K562 (cell line): ENCODE data around the gene PEX11B. TPM values are rescaled to one million over a fixed set of nuclear protein-coding genes. Genes with fewer than 3 reads are reported as not detected.
"Not testable (repeated sequence)": the region's sequence is repeated elsewhere in the genome, so short reads cannot be mapped to it uniquely, and the experiment has no call there.

Experiments
- ATF3 ChIP-seq, 2 experiments: fragments of 450-650 bp in 1 of 2; sonication (generic) in 1 of 2; formaldehyde crosslinking in 1 of 2; IDR thresholded peaks in 1 of 2; conservative IDR thresholded peaks in 1 of 2; 2 replicates each; pipeline versions ENCODE4 v1.6.1 to v1.8.1; 2016 to 2023; ENCODE audit warnings: mild to moderate bottlenecking in 2 of 2, moderate library complexity in 2 of 2, inconsistent platforms in 1 of 2, missing genetic modification reagents in 1 of 2
- CBFA2T2 ChIP-seq: fragments of 450-650 bp; conservative IDR thresholded peaks from 2 replicates; pipeline ENCODE4 v1.6.1; 2017; ENCODE audit warnings: mild to moderate bottlenecking
- DPF2 ChIP-seq: fragments of 450-650 bp; IDR thresholded peaks from 2 replicates; pipeline ENCODE4 v1.6.1; 2016
- ETV1 ChIP-seq: fragments of 450-650 bp; conservative IDR thresholded peaks from 2 replicates; pipeline ENCODE4 v1.6.1; 2016; ENCODE audit warnings: missing genetic modification characterization, control low read depth, low read depth, missing compliant biosample characterization
- FOXM1 ChIP-seq, 2 experiments: fragments of 450-650 bp in 1 of 2; sonication (generic) in 1 of 2; formaldehyde crosslinking in 1 of 2; IDR thresholded peaks; 2 replicates each; pipeline versions ENCODE4 v1.6.1 to v1.9.0; 2017 to 2022; ENCODE audit warnings: low read depth in 2 of 2, mild to moderate bottlenecking in 2 of 2, missing genetic modification reagents in 1 of 2, moderate library complexity in 1 of 2
- LEF1 ChIP-seq: fragments of 450-650 bp; IDR thresholded peaks from 2 replicates; pipeline ENCODE4 v1.6.1; 2016; ENCODE audit warnings: mild to moderate bottlenecking
- MAX ChIP-seq: sonication (generic); formaldehyde crosslinking; IDR thresholded peaks from 2 replicates; pipeline ENCODE4 v1.9.0; 2022; ENCODE audit warnings: mild to moderate bottlenecking, missing genetic modification reagents
- MECOM ChIP-seq: fragments of 250-450 bp; sonication (Bioruptor Pico); IDR thresholded peaks from 2 replicates; pipeline ENCODE4 v1.8.0; 2022; ENCODE audit warnings: inconsistent platforms
- NCOA1 ChIP-seq: fragments of 450-650 bp; IDR thresholded peaks from 2 replicates; pipeline ENCODE4 v1.6.1; 2016; ENCODE audit warnings: low read depth
- RCOR1 ChIP-seq, 2 experiments: IDR thresholded peaks; 2 replicates each; pipeline ENCODE4 v1.6.1; 2012; ENCODE audit warnings: low read depth in 2 of 2, low read length in 2 of 2, borderline replicate concordance in 1 of 2, improper control_type of control experiment in 1 of 2
- TCF3 ChIP-seq: sonication (generic); formaldehyde crosslinking; IDR thresholded peaks from 2 replicates; pipeline ENCODE4 v1.4.0; 2020; ENCODE audit warnings: mild to moderate bottlenecking, missing genetic modification reagents
- polyA plus RNA-seq, 8 experiments: library from polyadenylated mRNA; depleted of rRNA in 4 of 8; stranded (reverse) in 5 of 8; unstranded in 3 of 8; fragments of >200 nt; fragmentation: Nextera tagmentation in 2 of 8; fragmentation: Illumina TruSeq in 1 of 8; extraction: Ambion mirVana in 2 of 8; extraction: Trizol in 1 of 8; gene quantifications; 2 replicates each; pipeline versions ENCODE4 v1.2.1 to v1.2.3, GENCODE V29; 2011 to 2014; ENCODE audit warnings: inconsistent platforms in 1 of 8, missing spikeins in 1 of 8
- total RNA-seq, 7 experiments: library from RNA; depleted of rRNA in 6 of 7; stranded (reverse); fragments of >200 nt in 6 of 7; fragmentation: Illumina TruSeq in 2 of 7; extraction: Trizol in 2 of 7; gene quantifications; 2 replicates each; pipeline versions ENCODE4 v1.2.1 to v1.2.3, GENCODE V29; 2011 to 2021; ENCODE audit warnings: low replicate concordance in 1 of 7
- TF ChIP-seq, protein P1 (sequence below), 2 experiments: fragments of 450-650 bp; IDR thresholded peaks; 2 replicates each; pipeline ENCODE4 v1.6.1; 2016
- TF ChIP-seq, protein P2 (sequence below): fragments of 450-650 bp; formaldehyde crosslinking; IDR thresholded peaks from 2 replicates; pipeline ENCODE4 v1.4.0; 2022; ENCODE audit warnings: missing genetic modification characterization
- TF ChIP-seq, protein P3 (sequence below): sonication (generic); formaldehyde crosslinking; IDR thresholded peaks from 2 replicates; pipeline ENCODE4 v1.8.0; 2022; ENCODE audit warnings: missing genetic modification reagents, mild to moderate bottlenecking, moderate library complexity, borderline replicate concordance
- TF ChIP-seq, protein P4 (sequence below): sonication (generic); formaldehyde crosslinking; IDR thresholded peaks from 2 replicates; pipeline ENCODE4 v1.8.0; 2023; ENCODE audit warnings: mild to moderate bottlenecking, missing genetic modification reagents

The PEX11B gene
- total and polyA plus RNA-seq, 9 of the 15 experiments (the other 6 are each of a cell fraction or from before 2014, with no cell fraction given): 13.2 to 60.0 (median 21.7) TPM

DNA sequence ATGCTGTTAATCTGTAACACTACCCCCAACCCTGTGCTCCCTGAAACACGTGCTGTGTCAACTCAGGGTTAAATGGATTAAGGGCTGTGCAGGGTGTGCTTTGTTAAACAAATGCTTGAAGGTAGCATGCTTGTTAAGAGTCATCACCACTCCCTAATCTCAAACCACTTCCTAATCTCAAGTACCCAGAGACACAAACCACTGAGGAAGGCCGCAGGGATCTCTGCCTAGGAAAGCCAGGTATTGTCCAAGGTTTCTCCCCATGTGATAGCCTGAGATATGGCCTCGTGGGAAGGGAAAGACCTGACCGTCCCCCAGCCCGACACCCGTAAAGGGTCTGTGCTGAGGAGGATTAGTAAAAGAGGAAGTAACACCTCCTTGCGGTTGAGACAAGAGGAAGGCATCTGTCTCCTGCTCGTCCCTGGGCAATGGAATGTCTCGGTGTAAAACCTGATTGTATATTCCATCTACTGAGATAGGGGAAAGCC, 14.0 kb upstream of the PEX11B start (continued):
- TF ChIP-seq RCOR1 (IDR thresholded peaks at IDR 0.05; ENCODE audit: borderline replicate concordance in 1 of 2, low read depth in 2 of 2, low read length in 2 of 2) (peak; percentile 62 to 92; a peak in 3 of 4 replicates), MAX (CRISPR knock-in tag) (peak; percentile 98), DPF2 (peak; percentile 94), MECOM (peak; percentile 90), LEF1 (peak; percentile 77), FOXM1 (IDR thresholded peaks at IDR 0.05; ENCODE audit: low read depth) (peak; percentile 83), TCF3 (CRISPR knock-in tag) (peak; percentile 97), NCOA1 (peak; percentile 81), ETV1 (tag) (peak; percentile 79), ATF3 (IDR thresholded peaks at IDR 0.05) (peak; percentile 63; the same call in 1 of the 2 replicates), CBFA2T2 (peak; percentile 96)
- TF ChIP-seq, protein P1, sequence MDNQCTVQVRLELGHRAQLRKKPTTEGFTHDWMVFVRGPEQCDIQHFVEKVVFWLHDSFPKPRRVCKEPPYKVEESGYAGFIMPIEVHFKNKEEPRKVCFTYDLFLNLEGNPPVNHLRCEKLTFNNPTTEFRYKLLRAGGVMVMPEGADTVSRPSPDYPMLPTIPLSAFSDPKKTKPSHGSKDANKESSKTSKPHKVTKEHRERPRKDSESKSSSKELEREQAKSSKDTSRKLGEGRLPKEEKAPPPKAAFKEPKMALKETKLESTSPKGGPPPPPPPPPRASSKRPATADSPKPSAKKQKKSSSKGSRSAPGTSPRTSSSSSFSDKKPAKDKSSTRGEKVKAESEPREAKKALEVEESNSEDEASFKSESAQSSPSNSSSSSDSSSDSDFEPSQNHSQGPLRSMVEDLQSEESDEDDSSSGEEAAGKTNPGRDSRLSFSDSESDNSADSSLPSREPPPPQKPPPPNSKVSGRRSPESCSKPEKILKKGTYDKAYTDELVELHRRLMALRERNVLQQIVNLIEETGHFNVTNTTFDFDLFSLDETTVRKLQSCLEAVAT (IDR thresholded peaks at IDR 0.05): peak in 1 of 2 experiments; percentile 90; a peak in 2 of 4 replicates
- TF ChIP-seq, protein P2, sequence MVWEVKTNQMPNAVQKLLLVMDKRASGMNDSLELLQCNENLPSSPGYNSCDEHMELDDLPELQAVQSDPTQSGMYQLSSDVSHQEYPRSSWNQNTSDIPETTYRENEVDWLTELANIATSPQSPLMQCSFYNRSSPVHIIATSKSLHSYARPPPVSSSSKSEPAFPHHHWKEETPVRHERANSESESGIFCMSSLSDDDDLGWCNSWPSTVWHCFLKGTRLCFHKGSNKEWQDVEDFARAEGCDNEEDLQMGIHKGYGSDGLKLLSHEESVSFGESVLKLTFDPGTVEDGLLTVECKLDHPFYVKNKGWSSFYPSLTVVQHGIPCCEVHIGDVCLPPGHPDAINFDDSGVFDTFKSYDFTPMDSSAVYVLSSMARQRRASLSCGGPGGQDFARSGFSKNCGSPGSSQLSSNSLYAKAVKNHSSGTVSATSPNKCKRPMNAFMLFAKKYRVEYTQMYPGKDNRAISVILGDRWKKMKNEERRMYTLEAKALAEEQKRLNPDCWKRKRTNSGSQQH: 0 out of 2 replicates have a peak, but pooled peaks have one; percentile 50
- TF ChIP-seq, protein P3, sequence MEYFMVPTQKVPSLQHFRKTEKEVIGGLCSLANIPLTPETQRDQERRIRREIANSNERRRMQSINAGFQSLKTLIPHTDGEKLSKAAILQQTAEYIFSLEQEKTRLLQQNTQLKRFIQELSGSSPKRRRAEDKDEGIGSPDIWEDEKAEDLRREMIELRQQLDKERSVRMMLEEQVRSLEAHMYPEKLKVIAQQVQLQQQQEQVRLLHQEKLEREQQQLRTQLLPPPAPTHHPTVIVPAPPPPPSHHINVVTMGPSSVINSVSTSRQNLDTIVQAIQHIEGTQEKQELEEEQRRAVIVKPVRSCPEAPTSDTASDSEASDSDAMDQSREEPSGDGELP (CRISPR knock-in tag): peak; percentile 82
- TF ChIP-seq, protein P4, sequence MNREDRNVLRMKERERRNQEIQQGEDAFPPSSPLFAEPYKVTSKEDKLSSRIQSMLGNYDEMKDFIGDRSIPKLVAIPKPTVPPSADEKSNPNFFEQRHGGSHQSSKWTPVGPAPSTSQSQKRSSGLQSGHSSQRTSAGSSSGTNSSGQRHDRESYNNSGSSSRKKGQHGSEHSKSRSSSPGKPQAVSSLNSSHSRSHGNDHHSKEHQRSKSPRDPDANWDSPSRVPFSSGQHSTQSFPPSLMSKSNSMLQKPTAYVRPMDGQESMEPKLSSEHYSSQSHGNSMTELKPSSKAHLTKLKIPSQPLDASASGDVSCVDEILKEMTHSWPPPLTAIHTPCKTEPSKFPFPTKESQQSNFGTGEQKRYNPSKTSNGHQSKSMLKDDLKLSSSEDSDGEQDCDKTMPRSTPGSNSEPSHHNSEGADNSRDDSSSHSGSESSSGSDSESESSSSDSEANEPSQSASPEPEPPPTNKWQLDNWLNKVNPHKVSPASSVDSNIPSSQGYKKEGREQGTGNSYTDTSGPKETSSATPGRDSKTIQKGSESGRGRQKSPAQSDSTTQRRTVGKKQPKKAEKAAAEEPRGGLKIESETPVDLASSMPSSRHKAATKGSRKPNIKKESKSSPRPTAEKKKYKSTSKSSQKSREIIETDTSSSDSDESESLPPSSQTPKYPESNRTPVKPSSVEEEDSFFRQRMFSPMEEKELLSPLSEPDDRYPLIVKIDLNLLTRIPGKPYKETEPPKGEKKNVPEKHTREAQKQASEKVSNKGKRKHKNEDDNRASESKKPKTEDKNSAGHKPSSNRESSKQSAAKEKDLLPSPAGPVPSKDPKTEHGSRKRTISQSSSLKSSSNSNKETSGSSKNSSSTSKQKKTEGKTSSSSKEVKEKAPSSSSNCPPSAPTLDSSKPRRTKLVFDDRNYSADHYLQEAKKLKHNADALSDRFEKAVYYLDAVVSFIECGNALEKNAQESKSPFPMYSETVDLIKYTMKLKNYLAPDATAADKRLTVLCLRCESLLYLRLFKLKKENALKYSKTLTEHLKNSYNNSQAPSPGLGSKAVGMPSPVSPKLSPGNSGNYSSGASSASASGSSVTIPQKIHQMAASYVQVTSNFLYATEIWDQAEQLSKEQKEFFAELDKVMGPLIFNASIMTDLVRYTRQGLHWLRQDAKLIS (CRISPR knock-in tag): peak; percentile 68; the same call in 1 of the 2 replicates
- TF ChIP-seq FOXM1 (CRISPR knock-in tag; IDR thresholded peaks at IDR 0.05; ENCODE audit: low read depth); ATF3 (CRISPR knock-in tag; conservative IDR thresholded peaks at IDR 0.05): not testable (repeated sequence)
